ENCODE measurements around the gene TMEM117.

Gene TMEM117

DNA sequence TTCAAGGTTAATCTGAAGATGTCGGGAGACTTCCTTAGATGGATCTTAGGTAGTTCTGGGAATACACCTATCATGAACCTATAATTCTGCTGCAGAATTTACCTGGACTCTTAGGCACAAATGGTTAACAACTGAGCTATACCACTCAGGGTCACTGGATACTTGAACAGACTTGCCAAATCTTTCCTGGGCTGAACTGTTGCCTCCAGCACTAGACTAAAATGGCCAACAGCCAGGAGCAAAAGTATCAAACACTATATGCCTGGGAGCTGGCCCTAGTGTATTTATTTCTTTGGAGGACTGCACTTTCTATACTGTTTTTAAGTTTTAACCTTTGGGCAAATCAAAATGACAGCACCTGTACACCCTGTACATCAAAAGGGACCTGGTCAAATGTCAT, 252.8 kb downstream of the TMEM117 start:
- Histone ChIP-seq H3K27ac (ENCODE audit: extremely low read depth, low read depth, low read length) (no peak overlapping the region), H3K36me3 (ENCODE audit: control insufficient read depth in 2 of 2, insufficient read depth in 1 of 2, low read length in 2 of 2) (no peaks in the 10 kb centered on the region), H3K4me1 (ENCODE audit: control insufficient read depth, insufficient read depth, low read length) (no peaks in the 10 kb centered on the region), H3K9me3 (ENCODE audit: control insufficient read depth, insufficient read depth, low read depth, low read length) (no peaks in the 10 kb centered on the region), H3K4me3 (ENCODE audit: low read depth, low read length) (no peak overlapping the region)
- TF ChIP-seq MYNN (tag by site-specific recombination; IDR thresholded peaks at IDR 0.05; ENCODE audit: borderline replicate concordance) (no peak), ZNF501 (tag by site-specific recombination; IDR thresholded peaks at IDR 0.05) (no peak), ZNF660 (tag by site-specific recombination; IDR thresholded peaks at IDR 0.05) (no peak), ZFP37 (tag by site-specific recombination; IDR thresholded peaks at IDR 0.05) (no peak), ZNF48 (tag by site-specific recombination; IDR thresholded peaks at IDR 0.05) (no peak), FEZF1 (tag by site-specific recombination; IDR thresholded peaks at IDR 0.05) (no peak), ZBTB7A (tag by site-specific recombination; IDR thresholded peaks at IDR 0.05; ENCODE audit: low read depth) (no peak), SCRT1 (tag by site-specific recombination; IDR thresholded peaks at IDR 0.05; ENCODE audit: borderline replicate concordance) (no peak), GLIS1 (tag by site-specific recombination; IDR thresholded peaks at IDR 0.05) (no peak)
- ChIA-PET POLR2A (no interaction called here), CTCF (no interaction called here)

DNA sequence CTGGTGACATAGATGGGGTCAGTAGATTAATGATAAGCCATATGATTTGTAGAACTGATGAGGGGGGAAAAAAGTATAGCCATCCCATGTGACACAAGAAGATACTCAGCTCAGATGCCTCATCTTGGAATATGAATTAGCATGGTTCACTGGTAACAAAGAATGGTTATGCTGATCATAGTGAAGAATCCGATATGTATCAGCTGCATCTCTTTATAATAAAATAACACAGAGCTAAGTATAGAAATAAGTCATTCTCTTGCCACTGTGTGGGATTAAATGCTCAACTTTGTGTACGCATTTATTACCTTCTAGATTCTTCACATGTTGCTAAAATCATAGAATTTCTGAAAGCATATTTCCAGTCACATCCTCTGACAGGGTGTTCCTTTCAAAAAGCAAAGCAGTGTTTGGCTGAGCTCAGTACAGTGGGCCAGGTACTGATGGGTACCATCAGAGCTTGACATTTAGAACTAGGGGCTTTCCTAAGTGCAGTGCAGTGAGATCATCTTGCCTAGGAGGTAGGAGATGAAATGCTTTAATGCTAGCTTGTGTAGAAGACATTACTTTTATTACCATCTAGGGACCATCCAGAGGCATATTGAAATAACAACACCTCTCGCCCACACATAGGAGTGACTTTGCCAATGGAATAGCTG, 256.2 kb downstream of the TMEM117 start:
- Histone ChIP-seq H3K4me3 (ENCODE audit: low read depth, low read length) (no peak overlapping the region), H3K27ac (ENCODE audit: extremely low read depth, low read depth, low read length) (no peak overlapping the region), H3K36me3 (ENCODE audit: control insufficient read depth in 2 of 2, insufficient read depth in 1 of 2, low read length in 2 of 2) (no peaks in the 10 kb centered on the region), H3K4me1 (ENCODE audit: control insufficient read depth, insufficient read depth, low read length) (no peaks in the 10 kb centered on the region), H3K9me3 (ENCODE audit: control insufficient read depth, insufficient read depth, low read depth, low read length) (no peaks in the 10 kb centered on the region)
- POLR2A ChIA-PET, result no interaction called here
- TF ChIP-seq ZNF433 (tag by site-specific recombination; IDR thresholded peaks at IDR 0.05; ENCODE audit: low read depth) (no peak), SP7 (tag by site-specific recombination; IDR thresholded peaks at IDR 0.05) (no peak), ZNF791 (tag by site-specific recombination; IDR thresholded peaks at IDR 0.05) (no peak), TRIM28 (IDR thresholded peaks at IDR 0.05; ENCODE audit: borderline replicate concordance, low read length) (no peak), ZNF19 (tag by site-specific recombination; IDR thresholded peaks at IDR 0.05; ENCODE audit: low read depth) (no peak), ZNF394 (tag by site-specific recombination; IDR thresholded peaks at IDR 0.05; ENCODE audit: borderline replicate concordance) (no peak), ZNF558 (tag by site-specific recombination; IDR thresholded peaks at IDR 0.05) (no peak), ZNF121 (tag by site-specific recombination; IDR thresholded peaks at IDR 0.05) (no peak), ZNF510 (tag by site-specific recombination; IDR thresholded peaks at IDR 0.05; ENCODE audit: insufficient replicate concordance) (no peak), ZNF501 (tag by site-specific recombination; IDR thresholded peaks at IDR 0.05) (no peak), ZNF37A (tag by site-specific recombination; IDR thresholded peaks at IDR 0.05) (no peak)
- TF ChIP-seq, protein P1, sequence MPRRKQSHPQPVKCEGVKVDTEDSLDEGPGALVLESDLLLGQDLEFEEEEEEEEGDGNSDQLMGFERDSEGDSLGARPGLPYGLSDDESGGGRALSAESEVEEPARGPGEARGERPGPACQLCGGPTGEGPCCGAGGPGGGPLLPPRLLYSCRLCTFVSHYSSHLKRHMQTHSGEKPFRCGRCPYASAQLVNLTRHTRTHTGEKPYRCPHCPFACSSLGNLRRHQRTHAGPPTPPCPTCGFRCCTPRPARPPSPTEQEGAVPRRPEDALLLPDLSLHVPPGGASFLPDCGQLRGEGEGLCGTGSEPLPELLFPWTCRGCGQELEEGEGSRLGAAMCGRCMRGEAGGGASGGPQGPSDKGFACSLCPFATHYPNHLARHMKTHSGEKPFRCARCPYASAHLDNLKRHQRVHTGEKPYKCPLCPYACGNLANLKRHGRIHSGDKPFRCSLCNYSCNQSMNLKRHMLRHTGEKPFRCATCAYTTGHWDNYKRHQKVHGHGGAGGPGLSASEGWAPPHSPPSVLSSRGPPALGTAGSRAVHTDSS (tag by site-specific recombination; IDR thresholded peaks at IDR 0.05), result no peak
- TF ChIP-seq, protein P2, sequence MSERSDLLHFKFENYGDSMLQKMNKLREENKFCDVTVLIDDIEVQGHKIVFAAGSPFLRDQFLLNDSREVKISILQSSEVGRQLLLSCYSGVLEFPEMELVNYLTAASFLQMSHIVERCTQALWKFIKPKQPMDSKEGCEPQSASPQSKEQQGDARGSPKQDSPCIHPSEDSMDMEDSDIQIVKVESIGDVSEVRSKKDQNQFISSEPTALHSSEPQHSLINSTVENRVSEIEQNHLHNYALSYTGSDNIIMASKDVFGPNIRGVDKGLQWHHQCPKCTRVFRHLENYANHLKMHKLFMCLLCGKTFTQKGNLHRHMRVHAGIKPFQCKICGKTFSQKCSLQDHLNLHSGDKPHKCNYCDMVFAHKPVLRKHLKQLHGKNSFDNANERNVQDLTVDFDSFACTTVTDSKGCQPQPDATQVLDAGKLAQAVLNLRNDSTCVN (tag by site-specific recombination; optimal IDR thresholded peaks at IDR 0.05), result no peak
- CTCF ChIA-PET, result interaction anchor here (0.6 kb wide), 2 partner anchors 16 to 257 kb away, joined by 3 read pairs; no protein-coding TSS in a partner anchor

DNA sequence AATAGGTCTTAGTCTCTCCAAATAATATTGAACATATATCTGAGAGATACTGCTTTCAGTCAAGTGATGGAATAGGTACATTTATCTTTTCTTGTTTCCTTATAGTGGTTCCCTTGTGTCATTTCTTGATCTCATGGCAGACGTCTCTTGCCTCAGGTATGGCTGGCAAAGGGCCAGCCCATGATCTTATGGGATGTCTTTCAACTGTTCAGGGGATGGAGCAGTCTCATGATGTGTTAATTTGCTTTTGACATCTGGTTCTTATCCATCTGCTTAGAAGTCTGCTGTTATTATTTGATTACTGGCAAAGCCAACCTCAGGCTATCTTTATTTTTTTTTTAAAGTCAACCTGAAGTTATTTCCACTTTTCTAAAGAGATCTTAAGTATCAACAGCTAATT, 262.9 kb downstream of the TMEM117 start:
- ChIA-PET CTCF (no interaction called here), POLR2A (no interaction called here)
- no peaks in the 10 kb centered on the region for H3K9me3 ChIP-seq (ENCODE audit: control insufficient read depth, insufficient read depth, low read depth, low read length)
- TF ChIP-seq ZNF530 (tag by site-specific recombination; IDR thresholded peaks at IDR 0.05; ENCODE audit: low read depth), result no peak
- TF ChIP-seq ZBTB1 (tag by site-specific recombination; IDR thresholded peaks at IDR 0.05), result no peak
- no peak for TF ChIP-seq SALL2 (tag by site-specific recombination; IDR thresholded peaks at IDR 0.05; ENCODE audit: borderline replicate concordance)
- no peak for TF ChIP-seq ZNF596 (tag by site-specific recombination; IDR thresholded peaks at IDR 0.05)
- no peak for TF ChIP-seq ZNF37A (tag by site-specific recombination; IDR thresholded peaks at IDR 0.05)
- TF ChIP-seq ZNF350 (tag by site-specific recombination; IDR thresholded peaks at IDR 0.05), result no peak
- TF ChIP-seq ZNF621 (tag by site-specific recombination; IDR thresholded peaks at IDR 0.05), result no peak
- no peak for TF ChIP-seq ZNF16 (tag by site-specific recombination; IDR thresholded peaks at IDR 0.05; ENCODE audit: low read depth)
- no peak for TF ChIP-seq ZNF404 (tag by site-specific recombination; IDR thresholded peaks at IDR 0.05)
- no peak for TF ChIP-seq ZNF510 (tag by site-specific recombination; IDR thresholded peaks at IDR 0.05; ENCODE audit: insufficient replicate concordance)
- TF ChIP-seq ZNF664 (tag by site-specific recombination; IDR thresholded peaks at IDR 0.05), result no peak
- TF ChIP-seq, protein P3, sequence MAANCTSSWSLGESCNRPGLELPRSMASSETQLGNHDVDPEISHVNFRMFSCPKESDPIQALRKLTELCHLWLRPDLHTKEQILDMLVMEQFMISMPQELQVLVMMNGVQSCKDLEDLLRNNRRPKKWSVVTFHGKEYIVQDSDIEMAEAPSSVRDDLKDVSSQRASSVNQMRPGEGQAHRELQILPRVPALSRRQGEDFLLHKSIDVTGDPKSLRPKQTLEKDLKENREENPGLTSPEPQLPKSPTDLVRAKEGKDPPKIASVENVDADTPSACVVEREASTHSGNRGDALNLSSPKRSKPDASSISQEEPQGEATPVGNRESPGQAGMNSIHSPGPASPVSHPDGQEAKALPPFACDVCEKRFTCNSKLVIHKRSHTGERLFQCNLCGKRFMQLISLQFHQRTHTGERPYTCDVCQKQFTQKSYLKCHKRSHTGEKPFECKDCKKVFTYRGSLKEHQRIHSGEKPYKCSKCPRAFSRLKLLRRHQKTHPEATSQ (tag by site-specific recombination; IDR thresholded peaks at IDR 0.05), result no peak

More for the DNA sequence above, 262.9 kb downstream of the TMEM117 start:
- Histone ChIP-seq H3K27ac (ENCODE audit: extremely low read depth, low read depth, low read length) (no peak overlapping the region), H3K4me3 (ENCODE audit: low read depth, low read length) (no peak overlapping the region), H3K36me3 (ENCODE audit: control insufficient read depth in 2 of 2, insufficient read depth in 1 of 2, low read length in 2 of 2) (no peaks in the 10 kb centered on the region), H3K4me1 (ENCODE audit: control insufficient read depth, insufficient read depth, low read length) (no peaks in the 10 kb centered on the region)
